ENCODE data around the gene MDM1. TPM values are rescaled to one million over a fixed set of nuclear protein-coding genes. Genes with fewer than 3 reads are reported as not detected.

The MDM1 gene
- total and polyA plus RNA-seq, 2 of the 13 experiments (the other 11 are each of a cell fraction or from before 2014, with no cell fraction given) = 4.6 to 15.2 TPM

- ChIA-PET POLR2A (no interaction called here), CTCF (ENCODE audit: low intra/inter-chr PET ratio, low total read pairs) (no interaction called here)
- 28% methylated on average over 3 of the region's 3 CpGs for WGBS (ENCODE audit: low lambda C conversion rate)
- no peaks in the 10 kb centered on the region for H3K36me3 ChIP-seq (replicated peaks in 1 of 2; ENCODE audit: control insufficient read depth in 1 of 2, insufficient read depth in 2 of 2, low read length in 2 of 2)
- no TSS peak for BruUV-seq (replicated peaks)
- TF ChIP-seq STAT5B (CRISPR knock-in tag; IDR thresholded peaks at IDR 0.05) = no peak
- TF ChIP-seq IKZF1 (IDR thresholded peaks at IDR 0.05) = no peak
- no peak for TF ChIP-seq SNAPC5 (CRISPR knock-in tag; IDR thresholded peaks at IDR 0.05; ENCODE audit: borderline replicate concordance)
- no peak for TF ChIP-seq ZNF263 (CRISPR knock-in tag; IDR thresholded peaks at IDR 0.05)
- no peak for TF ChIP-seq PRPF4 (IDR thresholded peaks at IDR 0.05; ENCODE audit: low read depth, low read length, poor library complexity, severe bottlenecking)
- no peak for TF ChIP-seq NRL (CRISPR knock-in tag; IDR thresholded peaks at IDR 0.05; ENCODE audit: borderline replicate concordance)
- no peak for TF ChIP-seq AGO1 (IDR thresholded peaks at IDR 0.05; ENCODE audit: low read depth, low read length, poor library complexity, severe bottlenecking)
- no peak for TF ChIP-seq CC2D1A (CRISPR knock-in tag; IDR thresholded peaks at IDR 0.05)
- TF ChIP-seq ZFP36L2 (CRISPR knock-in tag; IDR thresholded peaks at IDR 0.05) = no peak
- no peak for TF ChIP-seq ZNF878 (CRISPR knock-in tag; IDR thresholded peaks at IDR 0.05)
- no peak for TF ChIP-seq MTA3 (CRISPR knock-in tag; IDR thresholded peaks at IDR 0.05)
- no peak for TF ChIP-seq RBM39 (IDR thresholded peaks at IDR 0.05; ENCODE audit: low read depth, low read length, poor library complexity, severe bottlenecking)
- no peak for TF ChIP-seq PRDM10 (CRISPR knock-in tag; IDR thresholded peaks at IDR 0.05; ENCODE audit: low read depth)
- no peak for TF ChIP-seq PAWR (CRISPR knock-in tag; IDR thresholded peaks at IDR 0.05; ENCODE audit: borderline replicate concordance)
- no peak for TF ChIP-seq ZNF646 (CRISPR knock-in tag; IDR thresholded peaks at IDR 0.05)
- H3K27ac ChIP-seq (ENCODE audit: extremely low read length, insufficient read depth, low read length) = no peak overlapping the region
- H3K27me3 ChIP-seq (ENCODE audit: control insufficient read depth in 1 of 2, insufficient read depth in 2 of 2, low read length in 2 of 2) = peaks cover 3 to 4% of the 10 kb centered on the region in 2 experiments; a peak in 2 of 5 replicates
- ATAC-seq (no peak), FAIRE-seq (no peak), DNase-seq (ENCODE audit: low spot score) (no peak)
- in situ Hi-C loops (cut with HindIII; ENCODE audit: extremely low pct_ligation_motif_present, low pct_unique_long_range_greater_than_20kb) (no loop called here), intact Hi-C loops (cut with micrococcal nuclease; ENCODE audit: unreplicated experiment) (no loop called here)
- H4K20me1 ChIP-seq (ENCODE audit: insufficient read depth, low read length) = no peaks in the 10 kb centered on the region
- no peaks in the 10 kb centered on the region for H3K79me2 ChIP-seq (ENCODE audit: insufficient read depth, low read length)
- H3K9me3 ChIP-seq (ENCODE audit: low read length) = no peaks in the 10 kb centered on the region
- no peak overlapping the region for H3K9ac ChIP-seq (ENCODE audit: insufficient read depth, low read depth, low read length)
- H3K4me2 ChIP-seq (ENCODE audit: low read depth, low read length) = no peak overlapping the region
- H3K4me1 ChIP-seq (ENCODE audit: insufficient read depth, low read length) = no peaks in the 10 kb centered on the region
- no peak overlapping the region for H2AFZ ChIP-seq (ENCODE audit: low read length)
- no peak overlapping the region for H3K4me3 ChIP-seq (replicated peaks in 1 of 3; ENCODE audit: insufficient read depth in 1 of 3, low read depth in 2 of 3, low read length in 3 of 3)
Measured at GRCh38 chr12:68270358-68270757, 61.8 kb downstream of the MDM1 start.
